ENCODE results near the gene CYSLTR1.
"Not testable (repeated sequence)": the region's sequence is repeated elsewhere in the genome, so short reads cannot be mapped to it uniquely, and the experiment has no call there.

Gene CYSLTR1, protein sequence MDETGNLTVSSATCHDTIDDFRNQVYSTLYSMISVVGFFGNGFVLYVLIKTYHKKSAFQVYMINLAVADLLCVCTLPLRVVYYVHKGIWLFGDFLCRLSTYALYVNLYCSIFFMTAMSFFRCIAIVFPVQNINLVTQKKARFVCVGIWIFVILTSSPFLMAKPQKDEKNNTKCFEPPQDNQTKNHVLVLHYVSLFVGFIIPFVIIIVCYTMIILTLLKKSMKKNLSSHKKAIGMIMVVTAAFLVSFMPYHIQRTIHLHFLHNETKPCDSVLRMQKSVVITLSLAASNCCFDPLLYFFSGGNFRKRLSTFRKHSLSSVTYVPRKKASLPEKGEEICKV

DNA sequence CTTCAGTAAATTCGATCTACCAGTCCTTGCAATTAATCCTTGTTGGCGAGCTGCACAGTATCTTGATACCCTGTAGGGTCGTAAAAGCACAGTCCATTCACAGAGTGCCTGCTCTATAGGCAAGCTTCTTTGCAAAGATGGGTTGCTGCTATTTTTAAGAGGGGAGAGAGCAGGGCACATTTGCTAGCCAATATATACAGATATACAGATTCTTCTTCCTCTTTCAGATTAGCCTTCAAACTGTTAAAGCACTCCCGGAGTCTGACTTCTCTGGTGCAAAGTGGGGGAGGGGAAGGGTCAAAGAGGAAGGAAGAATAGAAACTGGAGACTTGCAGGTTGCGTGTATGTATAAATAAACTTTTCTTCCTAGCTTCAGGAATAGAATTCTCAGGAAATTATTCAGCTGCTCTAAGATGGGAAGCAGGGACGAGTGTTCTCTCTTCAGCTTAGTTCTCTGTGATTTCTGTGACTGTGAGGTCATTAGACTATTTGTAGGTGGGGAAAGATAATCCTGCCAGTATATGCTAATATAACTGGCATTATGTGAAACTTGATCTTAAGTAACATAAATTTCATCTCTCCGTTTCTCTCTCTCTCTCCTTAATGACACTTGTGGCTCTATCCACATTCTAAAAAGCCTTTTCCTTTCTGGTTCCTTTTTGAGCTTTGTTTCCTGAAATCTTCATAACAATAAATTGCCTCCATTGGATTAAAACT, at the start of gene CYSLTR1:
CYSLTR1 (minus strand) TSS at position 242 of the 717 bp plus-strand sequence. CDS start 53,865 bp downstream, outside the sequence.
- DNase-seq, result no peak

DNA sequence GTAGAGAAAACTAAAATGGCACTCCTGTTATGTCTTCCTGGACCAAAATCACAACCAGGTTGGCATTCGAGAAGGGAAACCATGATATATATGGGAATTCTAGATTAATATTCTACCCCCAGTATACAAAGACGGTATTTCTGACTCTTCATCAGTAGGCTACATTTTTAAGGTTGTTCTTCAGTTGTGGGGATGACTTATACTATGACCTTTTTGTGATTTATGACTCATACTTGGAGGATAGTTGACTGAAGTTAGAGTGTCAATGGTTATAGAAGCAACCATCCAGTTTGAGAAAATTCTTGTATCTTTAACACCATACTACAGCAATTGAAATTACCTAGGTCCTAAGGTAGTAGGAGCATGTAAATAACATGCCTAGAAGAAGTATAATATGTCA, 49.8 kb upstream of the CYSLTR1 start:
- DNase-seq, result no peak

DNA sequence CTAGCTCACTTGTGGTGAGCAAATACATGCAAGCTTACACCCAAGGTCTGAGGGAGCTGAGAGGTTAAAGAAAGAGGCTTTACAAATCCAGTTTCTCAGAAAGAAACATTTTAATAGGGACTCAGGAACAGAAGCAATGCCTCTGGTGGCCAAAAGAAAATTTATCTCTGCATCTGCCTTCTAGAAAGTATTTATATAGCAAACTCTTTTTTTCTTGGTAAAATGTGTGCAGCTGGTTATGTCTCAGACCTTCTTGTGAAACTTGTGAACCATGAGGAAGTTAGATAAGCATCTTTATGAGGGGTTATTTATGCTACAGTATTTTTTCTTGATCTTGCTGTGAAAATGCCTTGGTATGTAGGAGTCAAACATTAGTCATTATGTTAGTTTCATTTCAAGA, 48.5 kb upstream of the CYSLTR1 start:
- DNase-seq, result no peak

DNA sequence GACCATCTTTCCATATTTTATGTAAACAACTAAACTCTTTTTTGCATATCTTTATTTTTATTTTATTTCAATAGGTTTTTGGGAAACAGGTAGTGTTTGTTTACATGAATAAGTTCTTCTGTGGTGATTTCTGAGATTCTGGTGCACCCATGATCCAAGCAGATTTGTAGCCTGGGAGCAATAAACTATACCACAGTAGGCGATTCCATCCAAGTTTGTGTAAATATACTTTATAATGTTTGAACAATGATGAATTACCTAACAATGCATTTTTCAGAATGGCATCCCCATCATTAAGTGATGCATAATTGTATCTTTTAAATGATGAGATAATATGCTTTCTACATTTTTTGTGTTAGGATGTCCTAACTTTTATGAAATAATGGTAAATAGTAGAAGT, 39.2 kb upstream of the CYSLTR1 start:
- DNase-seq, result no peak

DNA sequence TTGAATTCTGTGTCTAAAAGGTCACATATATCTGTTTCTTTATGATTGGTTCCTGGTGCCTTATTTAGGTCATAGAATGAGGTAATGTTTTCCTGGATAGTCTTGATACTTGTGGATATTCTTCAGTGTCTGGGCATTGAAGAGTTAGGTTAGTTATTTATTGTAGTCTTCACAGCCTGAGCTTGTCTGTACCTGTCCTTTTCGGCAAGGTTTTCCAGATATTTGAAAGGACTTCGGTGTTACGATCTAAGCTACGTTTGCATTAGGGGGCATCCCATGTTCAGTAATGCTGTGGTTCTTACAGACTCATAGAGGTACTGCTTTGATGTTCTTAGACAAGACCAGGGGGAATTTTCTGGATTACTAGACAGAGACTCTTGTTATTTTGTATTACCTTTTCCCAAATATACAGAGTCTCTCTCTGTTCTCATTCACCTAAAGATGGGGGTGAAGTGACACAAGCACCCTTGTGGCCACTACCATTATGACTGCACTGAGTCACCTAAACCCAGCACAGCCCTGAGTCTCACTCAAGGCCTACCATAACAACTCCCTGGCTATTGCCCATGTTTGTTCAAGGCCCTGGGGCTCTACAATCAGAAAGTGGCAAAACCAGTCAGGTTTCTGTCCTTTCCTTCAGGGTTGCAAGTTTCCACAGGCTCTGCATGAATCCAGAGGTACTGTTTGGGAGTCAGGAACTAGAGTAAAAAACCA, 30.1 kb upstream of the CYSLTR1 start:
- DNase-seq, result no peak

DNA sequence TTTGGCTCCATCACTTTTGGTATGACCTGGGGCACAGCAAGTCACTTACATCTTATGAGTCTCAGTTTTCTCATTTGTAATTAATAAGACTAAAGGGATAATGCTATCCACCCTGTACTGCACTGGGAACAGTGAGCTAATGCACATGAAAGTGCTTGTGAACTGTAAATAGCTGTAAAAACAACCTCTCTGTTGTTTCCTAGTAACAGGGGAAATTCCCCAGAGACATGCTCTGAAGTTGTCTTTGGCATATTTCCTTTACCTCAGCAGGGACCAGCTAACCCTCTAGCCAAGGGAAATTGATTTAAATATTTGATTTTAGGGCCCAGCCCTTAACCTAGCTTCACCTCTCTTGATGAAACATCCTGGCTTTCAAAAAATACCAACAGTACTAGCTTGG, 6.1 kb upstream of the CYSLTR1 start:
- DNase-seq, result no peak

DNA sequence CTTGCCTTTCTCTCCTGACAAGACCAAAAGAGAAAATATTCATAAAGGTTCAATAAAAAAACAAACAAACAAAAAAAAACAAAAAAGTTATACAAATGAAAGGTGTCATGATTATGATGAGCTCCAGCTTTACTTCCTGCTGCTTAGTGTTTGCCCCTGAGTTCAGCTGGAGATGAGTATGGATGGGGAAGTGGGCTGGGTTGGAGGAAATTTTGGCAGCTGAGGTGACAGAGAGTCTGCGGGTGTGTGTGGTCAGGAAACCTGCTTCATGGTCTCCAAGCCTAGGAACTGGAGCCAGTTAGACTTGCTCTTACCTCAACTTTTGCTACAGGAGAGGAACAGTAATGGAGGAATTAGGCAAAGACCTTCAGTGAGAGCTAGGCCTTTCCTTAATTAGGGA, 4.3 kb upstream of the CYSLTR1 start:
- DNase-seq, result no peak

DNA sequence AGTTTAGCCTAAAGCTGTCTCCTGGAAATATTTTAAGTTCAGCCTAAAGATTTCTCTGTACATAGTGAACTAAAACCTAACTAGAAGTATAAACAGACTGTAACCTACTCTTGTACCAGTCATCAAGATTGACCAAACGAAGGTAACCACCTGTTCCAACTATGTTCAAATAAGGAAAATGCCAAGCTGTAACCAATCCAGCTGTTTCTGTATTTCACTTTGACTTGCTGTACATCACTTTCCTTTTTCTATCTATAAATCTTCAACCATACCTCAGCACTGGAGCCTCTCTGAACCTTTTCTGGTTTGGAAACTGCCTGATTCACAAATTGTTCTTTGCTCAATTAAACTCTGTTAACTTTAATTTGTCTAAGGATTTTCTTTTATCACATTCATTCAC, 3.1 kb upstream of the CYSLTR1 start:
- DNase-seq, result no peak

DNA sequence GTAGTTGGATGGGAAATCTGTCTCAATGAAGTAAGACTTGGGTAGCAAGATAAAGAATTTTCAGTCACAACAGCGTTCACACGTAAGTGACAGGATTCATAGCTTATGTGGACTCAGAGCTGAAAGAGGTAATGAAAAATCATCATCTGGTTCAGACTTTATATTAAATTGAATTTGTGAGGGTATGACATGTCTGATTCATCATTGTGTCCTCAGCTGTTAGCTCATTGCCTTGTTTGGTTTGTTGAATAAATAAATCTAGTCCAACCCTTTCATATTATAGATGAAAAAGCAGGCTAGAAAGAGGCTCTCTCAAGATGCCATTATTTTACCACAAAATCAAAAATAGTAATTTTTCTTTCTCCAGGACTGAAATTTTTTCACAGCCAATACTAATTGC, 2.7 kb upstream of the CYSLTR1 start:
- DNase-seq, result no peak

DNA sequence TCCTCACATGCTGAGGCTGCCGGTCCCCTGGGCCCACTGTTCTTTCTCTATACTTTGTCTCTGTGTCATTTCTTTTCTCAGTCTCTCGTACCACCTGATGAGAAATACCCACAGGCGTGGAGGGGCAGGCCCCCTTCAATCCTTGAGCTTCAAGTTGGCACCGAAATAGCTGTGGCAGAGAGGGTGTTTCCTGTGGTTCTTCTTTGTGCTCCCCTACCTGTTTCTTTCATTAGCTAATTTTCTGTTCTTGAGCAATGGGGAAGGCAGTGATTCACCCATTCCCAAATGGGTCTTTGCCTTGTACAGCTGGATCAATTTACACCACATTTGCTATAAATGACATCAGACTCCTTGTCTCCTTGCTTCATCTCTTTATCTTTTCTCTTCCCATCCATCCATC, 2.1 kb upstream of the CYSLTR1 start:
- DNase-seq, result no peak

DNA sequence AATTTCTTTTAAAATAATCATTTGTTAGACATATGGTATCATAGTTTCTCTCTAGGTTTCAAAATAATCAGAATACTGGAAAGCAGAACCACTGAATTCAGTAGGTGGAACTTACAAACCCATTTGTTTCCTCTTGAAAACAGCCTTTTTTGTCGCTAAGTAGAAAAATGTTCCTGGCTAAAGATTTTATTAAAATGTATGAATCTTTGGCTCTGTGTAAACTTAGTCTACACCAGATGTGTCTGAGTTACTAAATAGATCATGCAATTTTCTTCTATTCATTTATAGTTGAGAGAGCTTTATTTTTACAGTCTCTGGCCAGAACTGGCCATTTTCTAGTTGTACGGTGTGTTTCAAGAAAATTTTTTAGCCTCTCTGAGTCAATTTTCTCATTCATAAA, 1.0 kb downstream of the CYSLTR1 start:
- DNase-seq, result no peak

DNA sequence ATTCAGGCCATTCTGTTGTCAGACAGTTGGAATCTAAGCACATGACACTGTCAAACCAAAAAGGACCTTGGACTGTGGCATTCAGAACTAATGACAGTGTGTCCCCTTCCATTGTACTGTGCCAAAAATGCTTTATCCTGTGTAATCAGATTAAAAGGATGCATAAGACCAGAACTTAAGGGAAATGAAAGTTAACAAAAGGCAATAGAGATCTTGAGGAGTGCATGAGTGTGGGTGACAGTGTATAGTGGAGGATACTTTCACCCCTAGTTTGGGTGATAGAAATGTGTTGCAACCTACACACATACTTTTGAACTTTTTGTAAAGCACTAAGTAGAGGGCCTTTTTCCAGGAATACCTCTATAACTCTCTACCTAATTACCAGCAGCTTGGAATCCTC, 4.5 kb downstream of the CYSLTR1 start:
- no peak for DNase-seq

DNA sequence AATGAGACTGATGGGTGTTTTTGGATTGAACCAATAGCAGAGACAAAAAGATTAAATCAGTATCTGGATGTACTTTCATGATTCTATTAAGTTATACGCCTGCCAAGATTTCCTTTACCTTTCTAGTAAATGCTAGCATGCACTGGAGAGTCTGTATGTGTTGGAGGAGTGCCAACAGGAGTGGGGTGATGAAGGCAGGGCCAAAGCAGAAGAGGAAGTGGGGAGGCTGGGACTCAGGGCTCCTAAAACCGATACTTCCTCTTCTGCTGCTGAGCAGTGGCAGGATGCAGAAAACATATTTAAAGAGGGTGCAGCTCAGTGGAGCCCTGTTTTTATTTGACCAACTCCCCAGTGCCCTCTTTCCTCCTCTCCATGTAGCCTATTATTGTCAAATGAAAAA, 5.6 kb downstream of the CYSLTR1 start:
- DNase-seq, result no peak

DNA sequence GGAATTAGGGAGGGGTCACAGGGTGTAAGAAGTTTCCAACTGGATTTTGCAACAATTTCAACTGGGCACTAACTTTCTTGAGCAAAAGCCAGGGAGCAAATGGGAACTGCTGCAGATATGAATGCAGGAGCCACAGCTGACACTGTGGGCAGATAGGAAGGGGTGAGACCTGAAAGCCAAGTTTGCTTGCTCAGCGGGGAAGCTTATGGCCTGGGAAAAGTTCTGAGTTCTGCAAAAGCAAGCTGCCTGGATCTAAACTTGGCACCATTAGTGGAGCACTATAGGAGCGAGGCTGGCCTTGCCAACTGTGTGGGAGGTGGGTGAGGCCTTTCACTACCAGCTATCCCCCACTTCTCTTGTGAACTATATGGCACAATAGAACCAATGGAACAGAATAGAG, 11.1 kb downstream of the CYSLTR1 start:
- DNase-seq, result no peak

DNA sequence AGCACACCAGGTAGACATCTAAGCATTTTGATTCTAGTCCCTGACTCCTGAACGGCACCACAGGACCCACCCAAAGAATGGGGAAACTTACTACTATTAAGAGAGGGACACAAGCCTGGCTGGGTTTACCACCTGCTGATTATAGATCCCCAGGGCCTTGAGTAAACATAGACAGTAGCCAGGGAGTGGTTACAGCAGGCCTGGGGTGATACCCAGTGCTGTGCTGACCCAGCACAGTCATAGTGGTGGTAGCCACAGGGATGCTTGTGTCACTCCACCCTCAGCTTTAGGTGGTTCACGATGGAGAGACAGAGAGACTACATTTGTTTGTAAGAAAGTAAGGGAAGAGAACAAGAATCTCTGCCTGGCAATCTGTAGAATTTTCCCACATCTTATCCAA, 11.7 kb downstream of the CYSLTR1 start:
- DNase-seq, result no peak

DNA sequence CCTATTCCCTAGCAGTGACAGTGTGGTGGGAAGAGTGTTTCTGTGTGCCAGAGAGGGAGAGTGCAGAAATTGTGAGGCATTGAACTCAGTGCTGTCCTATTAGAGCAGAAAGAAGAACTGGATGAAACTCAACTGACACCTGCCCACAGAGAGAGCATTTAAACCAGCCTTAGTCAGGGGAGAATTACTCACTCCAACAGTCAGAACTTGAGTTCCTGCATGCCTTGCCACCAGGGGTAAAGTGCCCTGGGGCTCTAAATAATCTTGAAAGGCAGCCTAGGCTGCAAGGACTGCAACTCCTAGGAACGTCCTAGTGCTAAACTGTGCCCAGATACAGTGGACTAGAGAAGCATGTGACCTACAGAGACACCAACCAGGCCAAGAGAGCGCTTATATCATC, 12.8 kb downstream of the CYSLTR1 start:
- no peak for DNase-seq

DNA sequence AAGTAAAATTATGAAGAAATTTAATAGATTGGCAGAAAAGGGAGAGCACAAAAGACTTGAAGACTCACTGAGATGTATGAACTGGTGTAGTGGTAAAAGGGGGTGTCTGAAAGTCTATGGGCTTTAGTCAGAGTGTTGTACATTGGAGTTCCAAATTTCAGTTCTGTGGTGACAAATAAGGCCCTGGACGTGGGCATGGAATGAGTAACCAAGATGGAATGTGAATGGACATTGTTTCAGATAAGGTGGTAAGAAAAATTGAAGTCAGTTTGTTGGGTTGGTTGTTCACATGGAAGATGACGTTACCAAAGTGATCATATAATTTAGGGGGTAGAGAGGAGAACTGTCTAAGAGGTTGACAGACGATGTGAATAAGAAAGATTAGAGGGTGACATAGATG, 13.9 kb downstream of the CYSLTR1 start:
- DNase-seq, result no peak

DNA sequence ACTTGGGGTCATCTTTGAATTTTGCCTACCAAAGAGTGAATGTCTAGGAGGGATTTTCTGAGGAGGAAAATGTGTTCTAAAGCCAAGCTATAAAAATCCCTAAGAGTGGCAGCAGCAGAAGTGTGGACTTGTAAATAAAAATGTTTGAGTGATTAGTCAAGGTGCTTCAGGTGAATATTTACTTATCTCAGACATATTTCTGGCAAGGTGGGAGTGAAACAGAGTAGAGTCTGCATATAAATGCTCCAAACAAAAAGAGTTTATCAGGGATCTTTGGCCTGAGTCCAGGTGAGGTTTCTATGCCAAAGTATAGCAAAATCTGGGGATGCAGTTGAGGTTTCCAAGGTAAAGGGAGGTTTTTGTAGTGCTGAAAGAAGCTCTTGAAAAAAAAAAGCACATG, 19.7 kb downstream of the CYSLTR1 start:
- DNase-seq, result no peak

DNA sequence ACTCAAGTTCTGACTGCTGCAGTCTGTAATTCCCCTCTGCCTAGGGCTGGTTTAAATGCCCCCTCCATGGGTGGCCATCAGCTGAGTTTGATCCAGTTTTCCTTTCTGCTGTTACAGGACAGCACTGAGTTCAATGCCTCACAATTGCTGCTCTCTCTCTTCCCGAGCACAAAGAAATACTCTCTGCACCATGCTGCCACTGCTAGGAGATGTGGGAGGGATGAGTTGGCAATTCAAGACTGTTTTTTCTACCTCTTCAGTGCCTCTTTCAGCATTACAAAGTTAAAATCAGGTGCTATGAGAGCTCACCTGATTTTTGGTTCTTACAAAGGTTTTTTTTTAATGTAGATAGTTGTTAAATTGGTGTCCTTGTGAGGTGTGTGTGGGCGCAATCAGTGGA, 24.3 kb downstream of the CYSLTR1 start:
- no peak for DNase-seq

DNA sequence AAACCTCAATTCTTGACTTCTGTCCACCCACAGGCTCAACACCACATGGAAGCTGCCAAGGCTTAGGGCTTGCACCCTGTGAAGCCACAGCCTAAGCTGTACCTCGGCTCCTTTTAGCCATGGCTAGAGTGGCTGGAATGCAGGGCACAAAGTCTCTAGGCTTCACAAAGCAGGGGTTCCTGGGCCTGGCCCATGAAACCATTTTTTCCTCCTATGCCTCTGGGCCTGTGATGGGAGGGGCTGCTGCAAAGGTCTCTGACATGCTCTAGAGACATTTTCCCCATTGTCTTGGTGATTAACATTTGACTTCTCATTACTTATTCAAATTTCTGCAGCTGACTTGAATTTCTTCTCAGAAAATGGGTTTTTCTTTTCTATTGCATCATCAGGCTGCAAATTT, 26.5 kb downstream of the CYSLTR1 start:
- not testable (repeated sequence) for DNase-seq

DNA sequence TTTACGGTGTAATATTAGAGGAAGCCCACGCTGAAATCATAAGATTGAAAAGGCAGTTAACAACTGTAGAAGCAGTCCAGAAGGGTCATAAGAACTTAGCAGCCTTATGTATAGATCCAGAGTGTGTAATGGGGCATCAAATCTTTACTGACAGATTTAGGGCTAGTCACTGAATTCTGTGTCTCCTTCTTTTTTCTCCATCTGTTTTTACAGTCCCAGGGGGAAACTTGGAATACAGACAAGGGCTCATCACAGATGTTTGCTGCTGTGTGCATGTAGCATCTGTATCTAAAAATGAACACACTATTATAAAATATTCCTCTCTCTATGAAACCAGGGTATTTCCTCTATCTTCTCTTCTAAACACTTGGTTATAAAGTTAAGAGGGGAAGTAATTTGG, 43.9 kb downstream of the CYSLTR1 start:
- no peak for DNase-seq

DNA sequence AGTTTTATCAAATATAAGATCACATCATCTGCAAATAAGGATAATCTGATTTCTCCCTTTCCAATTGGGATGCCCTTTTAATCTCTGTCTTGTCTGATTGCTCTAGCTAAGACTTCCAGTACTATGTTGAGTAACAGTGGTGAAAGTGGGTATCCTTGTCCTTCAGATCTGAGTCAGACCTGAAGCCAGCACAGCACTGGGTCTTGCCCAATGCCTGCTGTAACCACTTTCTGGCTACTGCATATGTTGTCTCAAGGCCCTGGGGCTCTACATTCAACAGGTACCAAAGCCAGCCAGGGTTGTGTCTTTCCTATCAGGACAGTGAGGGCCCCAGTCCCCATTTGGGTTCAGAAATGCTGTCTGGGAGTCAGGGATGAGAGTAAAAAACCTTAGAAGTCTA, 90.3 kb downstream of the CYSLTR1 start:
- DNase-seq, result no peak

DNA sequence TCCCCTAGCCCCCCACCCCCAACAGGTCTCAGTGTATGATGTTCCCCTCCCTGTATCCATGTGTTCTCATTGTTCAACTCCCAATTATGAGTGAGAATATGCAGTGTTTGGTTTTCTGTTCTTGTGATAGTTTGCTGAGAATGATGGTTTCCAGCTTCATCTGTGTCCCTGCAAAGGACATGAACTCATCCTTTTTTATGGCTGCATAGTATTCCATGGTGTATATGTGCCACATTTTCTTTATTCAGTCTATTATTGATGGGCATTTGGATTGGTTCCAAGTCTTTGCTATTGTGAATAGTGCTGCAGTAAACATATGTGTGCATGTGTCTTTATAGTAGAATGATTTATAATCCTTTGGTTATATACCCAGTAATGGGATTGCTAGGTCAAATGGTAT, 101.4 kb downstream of the CYSLTR1 start:
- not testable (repeated sequence) for DNase-seq
